Glomerular visceral epithelial cell (primary cell): ENCODE data around the gene FAM210B.
"Not testable (repeated sequence)": the region's sequence is repeated elsewhere in the genome, so short reads cannot be mapped to it uniquely, and the experiment has no call there.

Source experiments
- DNase-seq: peaks from one replicate; pipeline ENCODE4 v3.0.0-alpha.2; 2016; ENCODE audit errors: extremely low spot score

The FAM210B gene

GRCh38 chr20:56360133-56360907 lies 1.5 kb downstream of the FAM210B start:
- no peak for DNase-seq

DNA sequence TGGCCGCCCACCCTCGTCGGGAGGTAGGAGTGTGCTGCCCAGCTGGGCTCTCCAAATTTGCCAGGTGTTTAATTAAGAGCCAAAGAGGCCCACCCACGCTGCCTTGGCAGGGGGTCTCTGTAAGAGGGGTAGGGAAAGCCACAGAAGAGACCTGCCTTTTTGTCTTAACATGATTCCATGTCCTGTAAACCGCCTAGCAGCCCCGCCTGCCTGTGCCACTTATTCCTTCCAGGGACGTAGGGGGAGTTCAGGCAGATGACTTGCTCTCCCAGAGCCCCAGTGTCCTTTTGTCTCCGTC lies 2.1 kb downstream of the FAM210B start:
- DNase-seq, result no peak

DNA sequence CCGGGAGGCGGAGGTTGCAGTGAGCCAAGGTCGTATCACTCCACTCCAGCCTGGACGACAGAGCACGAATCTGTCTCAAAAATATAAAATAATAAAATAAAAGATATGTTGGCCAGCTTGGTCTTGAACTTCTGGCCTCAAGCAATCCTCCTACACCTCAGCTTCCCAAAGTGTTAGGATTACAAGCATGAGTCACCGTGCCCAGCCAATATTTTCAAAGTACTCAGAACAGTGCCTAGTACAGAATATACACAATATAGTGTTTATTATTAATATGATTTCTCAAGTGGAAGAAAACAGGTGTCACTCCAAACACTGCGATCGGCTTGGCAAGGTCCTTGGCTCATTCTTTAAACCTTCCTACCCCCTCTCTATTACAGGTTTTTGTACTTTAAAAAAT lies 3.1 kb downstream of the FAM210B start:
- no peak for DNase-seq

DNA sequence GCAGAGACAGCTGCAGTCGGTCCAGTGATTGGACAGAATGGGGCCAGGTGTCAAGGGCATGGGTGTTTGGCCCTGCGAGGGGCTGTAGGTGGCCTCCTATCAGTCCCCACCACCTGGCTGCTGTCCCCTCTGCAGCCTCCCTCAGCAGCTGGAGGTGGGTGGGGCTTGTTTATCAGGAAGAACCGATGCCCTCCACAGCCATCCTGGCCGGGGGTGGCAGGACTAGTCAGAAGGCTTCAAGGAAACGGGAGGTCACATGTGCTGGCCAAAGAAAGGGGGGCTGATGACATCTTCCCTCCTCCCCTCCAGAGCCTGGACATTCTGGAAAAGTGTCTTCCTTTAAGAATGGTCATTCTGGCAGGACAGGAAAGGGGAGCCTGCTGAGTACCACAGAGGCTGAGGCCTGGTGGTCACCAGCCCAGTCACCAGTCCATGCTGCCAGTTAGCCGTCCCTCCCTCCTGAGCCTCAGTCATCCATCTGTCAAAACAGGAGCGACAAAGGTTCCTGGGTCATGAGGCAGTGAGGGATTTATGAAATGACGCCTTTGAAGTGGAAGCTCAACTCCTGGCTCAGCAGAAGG lies 4.1 kb downstream of the FAM210B start:
- DNase-seq, result no peak

GRCh38 chr20:56363491-56363890 lies 4.7 kb downstream of the FAM210B start:
- DNase-seq, result no peak

DNA sequence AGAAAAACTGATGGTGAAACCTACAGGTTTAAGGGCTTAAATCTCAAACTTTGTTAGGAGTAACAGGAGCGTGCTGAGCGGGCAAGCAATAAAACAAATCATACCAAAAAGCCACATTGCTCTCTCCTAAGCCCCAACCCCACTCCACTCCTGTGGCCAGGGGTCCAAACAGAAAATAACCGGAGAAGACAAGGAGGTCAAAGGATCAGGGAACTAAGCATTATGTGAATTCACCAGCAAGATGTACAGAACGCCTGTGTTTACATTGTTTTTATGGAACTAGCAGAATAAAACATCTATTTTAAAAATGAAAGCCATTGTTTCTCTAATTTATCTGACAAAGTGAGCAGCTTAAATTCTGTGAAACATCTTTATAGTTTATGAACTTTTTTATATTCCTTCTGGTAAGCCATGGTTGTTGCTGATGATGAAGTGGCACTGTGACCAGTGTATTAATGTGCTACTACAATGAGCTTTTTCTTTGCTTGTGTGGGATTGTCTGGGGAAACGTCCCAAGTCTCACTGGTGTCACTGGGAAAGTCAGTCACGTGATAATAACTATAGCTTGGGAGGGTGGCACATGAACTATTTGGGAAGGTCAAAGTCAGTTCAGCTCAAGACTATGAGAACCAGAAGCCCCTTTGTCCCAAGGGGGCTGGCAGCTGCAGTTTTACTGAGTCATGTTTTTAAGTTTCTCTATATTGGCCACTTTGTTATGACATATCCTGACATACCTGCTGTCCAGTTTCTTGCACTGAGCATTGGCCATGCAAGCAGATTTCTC lies 9.8 kb downstream of the FAM210B start:
- DNase-seq, result no peak

- DNase-seq, result no peak
Observed at GRCh38 chr20:56369179-56369578, 10.4 kb downstream of the FAM210B start.

DNA sequence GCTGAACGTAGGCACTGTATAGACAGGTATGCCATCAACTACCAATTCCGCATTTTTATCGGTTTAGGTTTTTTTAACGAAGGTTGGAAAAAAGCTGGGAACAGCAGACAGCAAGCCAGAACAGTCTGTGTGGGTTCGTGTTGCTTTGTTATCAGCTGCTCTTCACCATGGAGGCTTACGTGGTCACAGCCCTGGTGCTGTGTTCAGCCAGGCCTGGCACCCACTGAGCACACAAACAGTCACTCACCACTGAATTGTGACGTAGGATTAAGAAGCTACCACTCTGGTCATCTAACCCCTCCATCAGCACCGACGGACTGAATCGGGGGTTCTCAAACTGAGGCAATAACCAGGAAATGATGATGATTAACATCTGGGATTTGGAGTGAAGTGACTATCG lies 13.2 kb downstream of the FAM210B start:
- DNase-seq, result peak; percentile 16

DNA sequence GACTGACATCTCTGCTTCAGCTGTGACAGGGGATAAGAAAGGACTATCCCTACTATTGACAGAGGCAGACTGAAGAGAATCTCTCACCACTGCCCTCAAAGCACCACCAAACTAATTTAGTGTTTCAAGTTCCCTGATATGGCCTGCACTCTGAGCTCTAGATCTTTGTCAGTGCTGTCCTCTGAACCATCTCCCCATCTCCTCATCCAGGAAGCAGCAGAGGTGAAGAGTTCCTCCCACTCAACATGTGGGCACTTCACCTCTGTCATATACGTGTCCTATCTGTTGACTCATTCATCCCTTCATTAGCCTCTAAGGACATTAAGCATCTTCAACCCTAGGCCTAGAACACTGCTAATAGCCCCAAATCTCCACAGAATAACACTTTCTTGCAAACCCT lies 14.1 kb downstream of the FAM210B start:
- no peak for DNase-seq

- DNase-seq, result peak; percentile 90
Observed at GRCh38 chr20:56373942-56374341, 15.2 kb downstream of the FAM210B start.

DNA sequence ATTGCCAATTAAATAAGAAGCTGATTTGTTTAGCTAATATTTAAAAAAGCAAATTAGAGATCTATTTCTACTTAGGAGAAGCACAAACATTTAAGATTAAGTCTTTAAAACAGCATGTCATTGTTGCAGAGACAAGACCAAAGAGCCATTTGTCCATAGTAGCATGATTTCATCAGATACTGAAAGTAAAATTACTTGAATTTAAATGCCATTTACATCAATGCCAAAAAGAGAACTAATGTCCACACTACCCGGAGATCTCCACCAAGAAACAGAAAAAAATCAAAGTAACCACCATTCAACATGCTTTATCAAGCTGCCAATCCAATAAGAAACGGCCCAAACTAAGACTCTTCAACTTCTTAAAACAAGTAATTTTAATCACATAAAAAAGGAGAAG lies 17.6 kb downstream of the FAM210B start:
- no peak for DNase-seq

DNA sequence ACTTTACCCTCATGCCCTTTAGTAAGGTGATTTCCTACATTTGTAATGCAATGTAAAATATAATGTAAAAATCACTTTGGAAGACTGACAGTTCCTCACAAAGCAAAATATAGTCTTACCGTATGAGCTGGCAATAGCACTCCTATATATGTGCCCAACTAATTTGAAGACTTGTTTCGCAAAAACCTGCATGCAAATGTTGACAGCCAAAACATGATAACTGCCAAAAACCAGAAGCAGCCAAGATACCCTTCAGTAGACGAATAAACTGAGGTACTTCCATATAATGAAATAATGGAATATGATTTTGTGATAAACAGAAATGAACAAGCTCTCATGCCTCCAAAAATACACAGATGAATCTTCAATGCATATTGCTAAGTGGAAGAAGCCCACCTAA lies 19.6 kb downstream of the FAM210B start:
- no peak for DNase-seq

GRCh38 chr20:56380375-56380774 lies 21.6 kb downstream of the FAM210B start:
- DNase-seq, result no peak

- no peak for DNase-seq
Observed at GRCh38 chr20:56381501-56381900, 22.7 kb downstream of the FAM210B start.

DNA sequence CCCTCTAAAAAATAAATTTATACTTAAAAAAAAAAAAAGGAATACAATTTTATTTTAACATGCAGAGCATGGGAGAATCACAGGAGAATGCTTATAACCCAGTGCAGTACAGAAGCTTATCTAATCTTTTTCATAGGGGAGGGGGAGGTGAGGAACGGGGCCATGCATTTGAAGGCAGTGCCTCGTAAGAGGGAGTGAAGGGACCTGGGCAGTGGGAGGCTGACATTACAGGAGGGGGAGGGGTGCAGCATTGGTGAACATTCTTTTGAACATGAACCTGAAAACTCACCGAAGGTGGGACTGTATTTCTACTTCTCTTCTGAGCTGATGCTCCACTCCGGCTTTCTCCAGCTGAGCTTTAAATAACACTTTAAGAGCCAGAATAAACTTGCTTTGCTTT lies 23.9 kb downstream of the FAM210B start:
- DNase-seq, result no peak

DNA sequence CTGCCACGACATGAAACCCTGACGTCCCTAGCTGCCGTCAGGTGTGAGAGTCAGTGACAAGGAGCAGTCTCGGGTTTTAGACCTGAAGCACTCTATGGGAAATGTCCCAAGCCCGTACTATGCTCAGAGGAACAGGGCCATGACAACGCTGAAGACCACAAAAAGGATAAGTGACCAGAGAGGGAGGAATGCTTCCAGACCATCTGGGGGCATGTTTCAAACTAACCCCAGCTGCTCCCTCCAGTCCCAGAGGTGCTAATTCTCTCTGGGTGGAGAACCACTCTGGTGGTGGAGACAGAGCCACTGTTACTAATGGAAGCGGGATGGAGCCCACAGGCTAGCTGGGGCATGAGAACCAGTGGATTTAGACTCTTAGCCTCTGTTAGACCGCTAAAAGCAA lies 24.6 kb downstream of the FAM210B start:
- no peak for DNase-seq

DNA sequence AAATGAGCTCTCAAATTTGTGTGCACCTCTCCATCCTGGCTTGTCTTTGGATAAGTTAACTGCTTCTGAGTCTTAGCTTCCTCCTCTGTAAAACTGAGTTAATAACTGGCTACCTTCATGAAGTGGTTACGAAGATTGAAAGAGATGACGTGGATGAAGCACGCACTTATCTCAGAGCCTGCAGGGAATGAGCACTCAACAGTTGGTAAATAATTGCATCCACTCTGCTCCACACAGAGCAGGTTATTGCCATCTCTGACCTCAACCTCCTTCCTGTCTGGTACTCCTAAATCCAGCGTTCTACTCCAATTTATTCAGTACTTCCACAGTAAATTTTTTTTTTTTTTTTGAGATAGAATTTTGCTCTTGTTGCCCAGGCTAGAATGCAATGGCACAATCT lies 26.4 kb downstream of the FAM210B start:
- DNase-seq, result no peak

GRCh38 chr20:56386219-56386618 lies 27.4 kb downstream of the FAM210B start:
- no peak for DNase-seq

DNA sequence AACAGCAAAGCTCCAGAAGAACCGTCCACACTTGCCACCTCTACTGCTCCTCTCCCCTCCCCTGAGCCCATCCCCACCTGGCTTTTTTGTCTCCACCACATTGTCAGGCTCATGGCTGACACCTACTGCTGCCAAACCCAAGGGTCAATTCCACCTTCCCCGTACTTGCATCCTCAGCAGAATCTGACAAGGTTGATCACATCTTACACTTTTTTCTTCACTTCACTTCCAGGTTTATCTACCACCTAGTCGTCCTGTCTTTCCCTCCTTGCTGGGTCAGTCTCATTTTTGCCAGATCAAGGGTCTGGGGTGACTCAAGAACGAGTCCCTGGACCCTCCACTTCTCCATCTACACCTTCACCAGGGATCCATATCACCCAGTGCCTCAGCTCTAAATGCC lies 30.1 kb downstream of the FAM210B start:
- no peak for DNase-seq

DNA sequence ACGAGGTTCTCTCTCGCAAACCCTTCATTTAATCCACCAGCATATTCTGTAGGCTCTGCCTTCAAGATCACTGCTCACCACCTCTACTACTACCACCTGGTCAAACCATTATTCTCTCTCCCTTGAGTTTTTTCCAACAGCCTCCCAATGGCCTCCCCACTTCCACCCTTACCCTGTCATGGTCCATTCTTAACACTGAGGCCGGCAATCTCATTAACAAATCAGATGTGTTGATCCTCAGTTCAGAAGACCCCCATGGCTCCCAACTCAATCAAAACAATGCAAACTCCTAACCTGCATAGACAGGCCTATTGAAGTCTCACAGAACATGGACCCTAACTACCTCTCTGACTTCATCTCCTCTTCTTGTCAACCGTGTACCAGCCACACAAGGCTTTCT lies 31.0 kb downstream of the FAM210B start:
- DNase-seq, result no peak

GRCh38 chr20:56390396-56390795 lies 31.6 kb downstream of the FAM210B start:
- not testable (repeated sequence) for DNase-seq

DNA sequence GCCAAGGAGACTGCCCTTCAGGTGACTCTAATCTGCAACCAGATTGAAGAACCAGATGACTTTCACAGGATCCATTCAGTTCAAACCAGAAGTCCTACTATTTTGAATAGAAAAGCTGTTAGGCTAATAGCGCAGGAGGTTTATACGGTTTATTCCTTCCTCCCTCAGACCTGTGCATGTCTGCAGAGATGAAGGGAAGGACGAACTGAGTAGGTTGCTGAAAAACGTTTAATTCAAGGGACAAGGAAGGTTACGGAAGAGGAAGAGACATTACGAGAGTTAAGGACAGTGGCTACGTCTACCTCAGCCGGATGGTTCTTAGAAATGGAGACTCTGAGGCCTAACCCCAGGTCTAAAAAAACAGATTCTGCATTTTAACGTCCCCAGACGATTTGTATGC lies 32.3 kb downstream of the FAM210B start:
- no peak for DNase-seq

DNA sequence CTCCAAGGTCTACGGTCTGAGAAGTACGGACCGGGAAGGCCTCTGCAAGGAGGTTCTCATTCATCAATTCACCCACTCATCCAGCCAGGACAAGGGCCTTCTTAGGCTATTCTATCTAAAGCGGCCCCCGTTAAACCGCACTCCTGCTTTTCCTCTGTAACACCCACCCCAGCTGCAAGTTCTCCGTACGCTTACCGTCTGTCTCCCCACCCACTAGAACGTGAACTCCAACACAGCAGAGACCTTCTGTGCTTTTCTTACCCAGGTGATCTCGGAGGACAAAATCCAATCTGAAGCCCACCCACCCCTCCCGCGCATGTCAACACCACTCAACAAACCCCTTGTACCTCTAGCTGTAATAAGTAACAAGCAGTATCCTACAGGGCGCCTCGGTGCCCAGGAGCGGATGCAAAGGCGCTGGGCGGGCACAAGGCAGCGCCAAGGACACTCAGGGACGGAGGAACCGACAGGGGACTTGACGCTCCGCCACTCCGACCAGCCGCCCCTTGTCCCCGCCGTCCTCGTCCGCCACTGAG lies 32.9 kb downstream of the FAM210B start:
- DNase-seq, result peak; percentile 13
